HepG2 (cell line): ENCODE measurements around the gene HDAC4. TPM values are rescaled to one million over a fixed set of nuclear protein-coding genes. Genes with fewer than 3 reads are reported as not detected.

Experiments
- HNF1A ChIP-seq, 2 experiments: sonication (generic) in 1 of 2; formaldehyde crosslinking in 1 of 2; IDR thresholded peaks; 2 replicates each; pipeline versions ENCODE4 v1.4.0 to v1.6.1; 2016 to 2020; ENCODE audit warnings: borderline replicate concordance in 1 of 2, low read depth in 1 of 2, mild to moderate bottlenecking in 1 of 2, missing genetic modification reagents in 1 of 2
- KAT8 ChIP-seq: IDR thresholded peaks from 2 replicates; pipeline ENCODE4 v1.6.1; 2016; ENCODE audit warnings: missing genetic modification reagents, missing compliant biosample characterization
- MED13 ChIP-seq: sonication (generic); formaldehyde crosslinking; IDR thresholded peaks from 2 replicates; pipeline ENCODE4 v1.5.0; 2020; ENCODE audit warnings: missing genetic modification reagents
- MNT ChIP-seq: fragments of 450-650 bp; IDR thresholded peaks from 2 replicates; pipeline ENCODE4 v1.6.1; 2016
- NFKBIZ ChIP-seq: IDR thresholded peaks from 2 replicates; pipeline ENCODE4 v1.6.1; 2018; ENCODE audit warnings: missing genetic modification reagents, missing compliant biosample characterization
- SP2 ChIP-seq: sonication (generic); formaldehyde crosslinking; IDR thresholded peaks from 2 replicates; pipeline ENCODE4 v1.5.1; 2020; ENCODE audit warnings: mild to moderate bottlenecking, missing genetic modification reagents
- SP4 ChIP-seq: sonication (generic); formaldehyde crosslinking; IDR thresholded peaks from 2 replicates; pipeline ENCODE4 v1.8.1; 2023; ENCODE audit warnings: mild to moderate bottlenecking, missing genetic modification reagents
- TARDBP ChIP-seq: sonication (generic); formaldehyde crosslinking; IDR thresholded peaks from 2 replicates; pipeline ENCODE4 v1.8.0; 2022; ENCODE audit warnings: mild to moderate bottlenecking, missing genetic modification reagents
- USF2 ChIP-seq, 2 experiments: sonication (generic) in 1 of 2; formaldehyde crosslinking in 1 of 2; IDR thresholded peaks; 2 replicates each; pipeline versions ENCODE4 v1.5.1 to v1.6.1; 2011 to 2020; ENCODE audit warnings: borderline replicate concordance in 1 of 2, low read depth in 1 of 2, low read length in 1 of 2, mild to moderate bottlenecking in 1 of 2, missing genetic modification reagents in 1 of 2, moderate library complexity in 1 of 2
- ZBED4 ChIP-seq: sonication (generic); formaldehyde crosslinking; IDR thresholded peaks from 2 replicates; pipeline ENCODE4 v1.4.0; 2020; ENCODE audit warnings: missing genetic modification reagents, borderline replicate concordance
- ZBTB7B ChIP-seq: sonication (generic); formaldehyde crosslinking; IDR thresholded peaks from 2 replicates; pipeline ENCODE4 v1.4.0; 2020; ENCODE audit warnings: missing genetic modification reagents
- ZNF280B ChIP-seq: sonication (generic); formaldehyde crosslinking; IDR thresholded peaks from 2 replicates; pipeline ENCODE4 v1.5.0; 2020; ENCODE audit warnings: missing genetic modification reagents, mild to moderate bottlenecking, borderline replicate concordance
- polyA plus RNA-seq, 8 experiments: library from polyadenylated mRNA; depleted of rRNA in 3 of 8; stranded (reverse) in 7 of 8; unstranded in 1 of 8; fragments of >200 nt; fragmentation: Illumina TruSeq in 4 of 8; extraction: Trizol in 4 of 8; gene quantifications; 2 replicates each; pipeline versions ENCODE4 v1.2.1 to v1.2.3, GENCODE V29; 2011 to 2016; ENCODE audit warnings: low read depth in 4 of 8, missing spikeins in 1 of 8, mixed read lengths in 1 of 8; ENCODE audit not compliant: insufficient read depth in 1 of 8
- total RNA-seq, 5 experiments: library from RNA; depleted of rRNA; stranded (reverse); fragments of >200 nt; fragmentation: Illumina TruSeq; extraction: Trizol; gene quantifications; 2 replicates each; pipeline ENCODE4 v1.2.3, GENCODE V29; 2016; ENCODE audit warnings: low read depth in 1 of 5

The HDAC4 gene
- total and polyA plus RNA-seq, 2 of the 13 experiments (the other 11 are each of a cell fraction or from before 2014, with no cell fraction given) = 10.1 to 11.5 TPM

GRCh38 chr2:239049421-239050251, 351.2 kb downstream of the HDAC4 start (continued):
- no peak for TF ChIP-seq HNF1A (IDR thresholded peaks at IDR 0.05; ENCODE audit: low read depth)
- 0 out of 2 replicates have a peak, but pooled peaks have one; percentile 22 for TF ChIP-seq HNF1A (CRISPR knock-in tag; IDR thresholded peaks at IDR 0.05; ENCODE audit: borderline replicate concordance)
- no peak for TF ChIP-seq ZBTB7B (CRISPR knock-in tag)
- no peak for TF ChIP-seq KAT8 (CRISPR knock-in tag)
- TF ChIP-seq NFKBIZ (CRISPR knock-in tag) = no peak
- TF ChIP-seq SP4 (CRISPR knock-in tag) = peak; percentile 30; the same call in 1 of the 2 replicates
- peak; percentile 70; the same call in 1 of the 2 replicates for TF ChIP-seq ZBED4
- no peak; the same call in 1 of the 2 replicates for TF ChIP-seq ZNF280B (CRISPR knock-in tag)
- TF ChIP-seq MNT = peak; percentile 94
- no peak for TF ChIP-seq SP2 (CRISPR knock-in tag)
- peak; percentile 33 for TF ChIP-seq USF2 (IDR thresholded peaks at IDR 0.05; ENCODE audit: low read depth, low read length)
- TF ChIP-seq USF2 (CRISPR knock-in tag; IDR thresholded peaks at IDR 0.05; ENCODE audit: borderline replicate concordance) = no peak
- TF ChIP-seq MED13 (CRISPR knock-in tag) = peak; percentile 38; the same call in 1 of the 2 replicates
- peak; percentile 36; the same call in 1 of the 2 replicates for TF ChIP-seq TARDBP (CRISPR knock-in tag)
